Liver (tissue), 3 donors: ENCODE data around the gene POC5.

Experiments used
- CTCF ChIP-seq: fragments of 150-350 bp; IDR thresholded peaks from 2 replicates; pipeline ENCODE4 v1.5.1; 2017; ENCODE audit warnings: improper control_type of control experiment, low read depth, low read length; ENCODE audit not compliant: missing input control
- EGR1 ChIP-seq, 2 donors: IDR thresholded peaks; 2 replicates each; pipeline ENCODE4 v1.6.1; 2016 to 2018; ENCODE audit warnings: antibody characterized with exemption in 2 of 2, low read depth in 2 of 2
- MAX ChIP-seq: IDR thresholded peaks from 2 replicates; pipeline ENCODE4 v1.6.1; 2016; ENCODE audit warnings: antibody characterized with exemption
- TAF1 ChIP-seq: conservative IDR thresholded peaks from 2 replicates; pipeline ENCODE4 v1.6.1; 2016; ENCODE audit warnings: antibody characterized with exemption, mild to moderate bottlenecking
- donor health status: healthy.
- donor health status: healthy.

DNA sequence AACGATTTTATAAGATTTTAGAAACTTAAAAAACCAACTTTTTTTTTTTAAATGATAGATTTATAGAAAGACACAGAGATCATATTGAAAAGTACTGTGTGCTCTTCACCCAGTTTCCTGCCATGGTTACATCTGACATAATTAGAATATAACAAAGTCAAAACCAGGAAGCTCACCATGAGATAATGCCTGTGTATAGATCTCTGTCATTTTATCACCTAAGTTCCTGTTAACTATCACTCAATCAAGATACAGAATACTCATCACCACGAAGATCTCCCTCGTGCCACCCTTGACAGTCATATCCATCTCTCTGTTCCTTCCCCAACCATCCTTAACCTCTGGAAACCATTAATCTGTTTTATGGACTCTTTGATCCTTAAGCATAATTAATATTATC is 39.1 kb downstream of the POC5 start:
- TF ChIP-seq CTCF: no peak
- no peak for TF ChIP-seq EGR1 (IDR thresholded peaks at IDR 0.05; ENCODE audit: low read depth in 2 of 2)
- TF ChIP-seq TAF1: no peak
- no peak for TF ChIP-seq MAX
